Lower leg skin (tissue), 4 donors: ENCODE results near the gene KCNH8. TPM values are rescaled to one million over a fixed set of nuclear protein-coding genes. Genes with fewer than 3 reads are reported as not detected.

Experiments
- DNase-seq, 2 donors: peaks; one replicate each; pipeline ENCODE4 v3.0.0-alpha.2; 2019; ENCODE audit warnings: low spot score in 2 of 2
- H3K4me3 ChIP-seq: fragments of 200-600 bp; sonication (generic); 2 replicates; pipeline ENCODE4 v1.5.1; 2017; ENCODE audit warnings: mild to moderate bottlenecking, low read depth; ENCODE audit not compliant: poor library complexity, severe bottlenecking
- POLR2A ChIP-seq, 2 donors: fragments of 450-650 bp; IDR thresholded peaks; one replicate each; pipeline ENCODE4 v1.6.1; 2016 to 2017; ENCODE audit warnings: antibody characterized with exemption in 2 of 2, mild to moderate bottlenecking in 1 of 2, moderate library complexity in 1 of 2
- WGBS, 2 donors: methylation state at CpG; one replicate each; pipeline ENCODE4 v1.1.5; 2018; 5-methylcytosine and 5-hydroxymethylcytosine counted together
- intact Hi-C: fragments of 100-400 bp; cut with DNase I; formaldehyde crosslinking; loops from one replicate; pipeline ENCODE4 v1.15.0; 2023; ENCODE audit warnings: low total_unique reads
- total RNA-seq, 4 donors: library from RNA; depleted of rRNA; stranded (reverse); fragments of >200 nt; gene quantifications; one replicate each; pipeline ENCODE4 v1.1.0, GENCODE V29; 2016
- TF ChIP-seq, protein P1 (sequence below), 3 donors: fragments of 450-650 bp; IDR thresholded peaks; one replicate each; pipeline ENCODE4 v1.5.1; 2016; ENCODE audit warnings: antibody characterized with exemption in 3 of 3, mild to moderate bottlenecking in 3 of 3, moderate library complexity in 2 of 3

KCNH8 gene
- total RNA-seq, 4 donors from 2014 or later, result 0.34 to 1.2 (median 0.61) TPM

DNA sequence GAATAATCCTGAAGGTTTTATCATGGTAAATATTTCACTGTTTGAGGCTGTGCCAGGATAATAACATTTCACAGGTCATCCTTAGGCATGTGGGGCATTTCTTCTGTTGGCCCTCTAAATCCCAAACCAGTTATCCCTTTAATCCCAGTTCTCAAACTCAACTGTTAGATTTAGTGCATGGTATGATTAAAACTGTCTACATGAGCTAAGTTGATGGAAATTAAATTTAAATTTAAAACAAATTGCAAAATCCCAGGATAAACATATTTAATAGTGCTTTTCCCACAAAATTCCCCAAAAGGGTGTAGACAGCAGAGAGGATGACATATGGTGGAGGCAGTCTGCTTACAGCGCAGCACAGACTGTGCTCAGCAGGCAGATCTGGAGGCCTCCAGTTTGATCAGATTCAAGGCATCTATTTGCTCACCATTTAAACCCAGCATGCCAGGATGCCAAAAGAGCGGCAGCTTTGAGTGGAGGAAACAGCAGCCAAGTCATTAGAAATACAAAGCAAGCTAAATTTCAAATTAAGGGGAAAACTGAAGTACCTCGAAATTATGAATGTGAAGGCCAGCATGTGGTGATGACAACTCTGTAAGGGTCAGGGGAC, 325.8 kb downstream of the KCNH8 start:
- no peak overlapping the region for H3K4me3 ChIP-seq
- no peak for DNase-seq
- TF ChIP-seq POLR2A (IDR thresholded peaks at IDR 0.05), result no peak
- intact Hi-C loops, result no loop called here
- 70 to 75% methylated on average over 3 of the region's 3 CpGs for WGBS, 2 donors

DNA sequence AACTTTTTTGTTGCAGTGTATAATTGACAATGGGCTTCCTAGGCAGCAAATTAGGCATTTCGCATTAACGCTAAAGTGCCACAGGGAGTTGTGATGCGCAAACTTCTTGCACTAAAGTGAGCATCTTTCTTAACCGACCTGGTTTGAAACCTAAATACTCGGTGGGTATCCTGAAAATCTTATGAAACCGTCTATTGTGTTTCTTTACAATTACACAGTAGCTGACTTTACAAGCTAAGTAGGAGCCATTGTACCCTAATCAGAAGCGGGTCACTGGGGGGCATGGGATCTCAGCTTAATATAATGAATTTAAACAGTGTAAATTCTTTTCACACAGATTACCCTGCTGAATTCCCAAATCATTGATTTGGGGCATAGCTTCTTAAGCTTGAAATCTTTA, 328.0 kb downstream of the KCNH8 start:
- no peak for TF ChIP-seq POLR2A (IDR thresholded peaks at IDR 0.05)
- TF ChIP-seq, protein P1, sequence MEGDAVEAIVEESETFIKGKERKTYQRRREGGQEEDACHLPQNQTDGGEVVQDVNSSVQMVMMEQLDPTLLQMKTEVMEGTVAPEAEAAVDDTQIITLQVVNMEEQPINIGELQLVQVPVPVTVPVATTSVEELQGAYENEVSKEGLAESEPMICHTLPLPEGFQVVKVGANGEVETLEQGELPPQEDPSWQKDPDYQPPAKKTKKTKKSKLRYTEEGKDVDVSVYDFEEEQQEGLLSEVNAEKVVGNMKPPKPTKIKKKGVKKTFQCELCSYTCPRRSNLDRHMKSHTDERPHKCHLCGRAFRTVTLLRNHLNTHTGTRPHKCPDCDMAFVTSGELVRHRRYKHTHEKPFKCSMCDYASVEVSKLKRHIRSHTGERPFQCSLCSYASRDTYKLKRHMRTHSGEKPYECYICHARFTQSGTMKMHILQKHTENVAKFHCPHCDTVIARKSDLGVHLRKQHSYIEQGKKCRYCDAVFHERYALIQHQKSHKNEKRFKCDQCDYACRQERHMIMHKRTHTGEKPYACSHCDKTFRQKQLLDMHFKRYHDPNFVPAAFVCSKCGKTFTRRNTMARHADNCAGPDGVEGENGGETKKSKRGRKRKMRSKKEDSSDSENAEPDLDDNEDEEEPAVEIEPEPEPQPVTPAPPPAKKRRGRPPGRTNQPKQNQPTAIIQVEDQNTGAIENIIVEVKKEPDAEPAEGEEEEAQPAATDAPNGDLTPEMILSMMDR (IDR thresholded peaks at IDR 0.05), result no peak
- 84 to 87% methylated on average over 7 of the region's 7 CpGs for WGBS, 2 donors
- no peak overlapping the region for H3K4me3 ChIP-seq
- intact Hi-C loops, result no loop called here
- DNase-seq, result no peak

DNA sequence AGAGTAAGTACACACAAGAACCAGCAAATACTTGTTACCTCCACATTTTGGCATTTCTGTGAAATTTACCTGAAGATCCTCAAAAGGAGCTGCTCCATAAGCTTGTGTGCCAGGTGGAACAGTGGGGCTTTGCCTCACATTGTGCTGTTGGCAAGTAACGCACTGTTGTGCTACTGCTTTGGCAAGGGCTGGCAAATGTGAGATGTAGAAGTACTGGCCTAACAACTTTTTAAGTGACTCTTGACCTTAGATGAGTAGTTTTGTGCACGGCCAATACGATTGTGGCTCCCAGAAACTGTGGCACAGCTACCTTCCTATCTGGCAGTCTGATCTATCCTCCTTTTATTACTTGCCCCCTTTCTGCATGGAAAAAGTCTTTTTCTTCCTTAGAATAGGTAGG, 337.0 kb downstream of the KCNH8 start:
- DNase-seq, result no peak
- no peak overlapping the region for H3K4me3 ChIP-seq
- 65 to 90% methylated on average over 3 of the region's 3 CpGs for WGBS, 2 donors
- intact Hi-C loops, result no loop called here
- TF ChIP-seq, protein P1 (IDR thresholded peaks at IDR 0.05), result no peak
- TF ChIP-seq POLR2A (IDR thresholded peaks at IDR 0.05), result no peak

DNA sequence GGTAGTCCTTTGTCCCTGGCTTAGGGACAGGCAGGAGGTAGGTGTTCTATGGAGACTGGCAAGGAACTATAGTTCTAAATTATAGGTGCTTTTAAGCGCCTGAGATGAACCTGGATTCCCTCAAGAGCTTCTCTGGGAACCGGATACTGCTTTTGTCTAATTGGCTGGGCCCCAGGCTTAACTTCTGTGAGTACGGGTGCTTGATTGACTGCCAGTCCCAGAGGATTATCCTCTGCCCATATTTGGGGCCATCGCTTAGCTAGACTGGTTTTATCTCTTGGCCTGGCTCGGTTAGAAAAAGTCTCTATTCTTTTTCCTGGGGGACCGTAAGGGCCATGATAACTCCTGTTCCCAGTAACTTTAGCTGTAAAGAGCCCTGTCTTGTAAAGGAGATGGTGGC, 339.1 kb downstream of the KCNH8 start:
- DNase-seq, result no peak
- WGBS, 2 donors, result 70% methylated on average over 6 of the region's 6 CpGs
- intact Hi-C loops, result no loop called here
- TF ChIP-seq, protein P1 (IDR thresholded peaks at IDR 0.05), result no peak
- TF ChIP-seq POLR2A (IDR thresholded peaks at IDR 0.05), result no peak
- no peak overlapping the region for H3K4me3 ChIP-seq

GRCh38 chr3:19488939-19489338, 340.6 kb downstream of the KCNH8 start:
- 76 to 84% methylated on average over 4 of the region's 4 CpGs for WGBS, 2 donors
- DNase-seq, result no peak
- H3K4me3 ChIP-seq, result no peak overlapping the region
- TF ChIP-seq, protein P1 (IDR thresholded peaks at IDR 0.05), result no peak
- TF ChIP-seq POLR2A (IDR thresholded peaks at IDR 0.05), result no peak
- intact Hi-C loops, result no loop called here

DNA sequence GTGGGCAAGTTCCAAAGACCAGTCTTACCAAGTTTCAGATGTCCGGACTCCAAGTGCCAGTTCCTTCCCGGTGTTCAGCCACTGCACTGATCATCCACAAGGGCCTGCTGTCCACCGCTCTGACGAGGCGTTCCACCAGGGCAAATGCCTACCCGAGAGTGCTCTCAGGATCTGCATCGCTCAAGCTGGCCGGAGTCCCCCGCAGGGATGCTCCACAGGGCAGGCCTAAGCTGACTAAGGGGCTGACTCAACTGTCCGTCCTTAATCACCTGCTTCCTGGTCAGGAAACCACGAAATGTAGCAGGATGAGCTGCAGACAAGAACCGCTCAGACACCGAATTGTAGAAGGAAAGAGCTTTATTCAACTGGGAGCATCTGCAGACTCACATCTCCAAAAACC, 341.6 kb downstream of the KCNH8 start:
- 89 to 92% methylated on average over 13 of the region's 13 CpGs for WGBS, 2 donors
- intact Hi-C loops, result no loop called here
- no peak for DNase-seq
- H3K4me3 ChIP-seq, result no peak overlapping the region
- no peak for TF ChIP-seq POLR2A (IDR thresholded peaks at IDR 0.05)
- TF ChIP-seq, protein P1 (IDR thresholded peaks at IDR 0.05), result no peak
